HCT116 (cell line): Measurements from ENCODE around the gene RFWD3. TPM values are rescaled to one million over a fixed set of nuclear protein-coding genes. Genes with fewer than 3 reads are reported as not detected.

Experiments used
- ATAC-seq: fragments of 200-7000 bp; cut with Tn5 transposase; 2 replicates; pipeline ENCODE4 v1.9.1; 2020; ENCODE audit warnings: mild to moderate bottlenecking, moderate library complexity
- BruUV-seq: library from RNA; stranded (reverse); fragments of 400-500 nt; replicated peaks from 2 replicates; lab custom pipeline; 2021; lab: Mats Ljungman, UMichigan
- CTCF ChIA-PET: fragments of 300-600 bp; sonication (Branson Sonifier 250); formaldehyde crosslinking; loops from one replicate; lab custom pipeline; 2021; ENCODE audit warnings: antibody characterized with exemption; lab: Charles Lee
- POLR2A ChIA-PET: fragments of 300-600, 350-600 bp; sonication (Branson Sonifier 250); formaldehyde crosslinking; loops from one replicate; lab custom pipeline; 2021; ENCODE audit warnings: antibody characterized with exemption; lab: Charles Lee
- RAD21 ChIA-PET, 2 experiments: fragments of 300-600 bp; sonication (Branson Sonifier 250); formaldehyde crosslinking; loops; one replicate each; lab custom pipeline; 2023; ENCODE audit warnings: low total read pairs in 2 of 2; ENCODE audit not compliant: uncharacterized antibody in 2 of 2, unreplicated experiment in 2 of 2, low non-redundant PET in 1 of 2; lab: Charles Lee
- DNase-seq: peaks from one replicate; pipeline ENCODE4 v3.0.0-alpha.2; 2010; ENCODE audit warnings: low read depth, low spot score
- H2AFZ ChIP-seq: fragments of 200-600 bp; shearing (Covaris generic), sonication (generic); 2 replicates; pipeline ENCODE4 v1.6.1; 2017; ENCODE audit warnings: low read depth, mixed run types, mixed read lengths, antibody characterized with exemption, low read length; ENCODE audit not compliant: poor library complexity, severe bottlenecking
- H3K27ac ChIP-seq: 2 replicates; pipeline ENCODE4 v1.5.1; 2012; ENCODE audit warnings: low read depth, low read length
- H3K27me3 ChIP-seq: fragments of 200-600 bp; sonication (generic); 2 replicates; pipeline ENCODE4 v1.6.1; 2016; ENCODE audit warnings: mixed run types, low read length, mixed read lengths; ENCODE audit not compliant: insufficient read depth
- H3K36me3 ChIP-seq, 2 experiments: fragments of 200-500 bp in 1 of 2; fragments of 200-600 bp in 1 of 2; sonication (Bioruptor generic) in 1 of 2; sonication (generic) in 1 of 2; 2 replicates each; pipeline versions ENCODE4 v1.5.1 to v1.6.1; 2014 to 2016; ENCODE audit warnings: low read length in 2 of 2, inconsistent platforms in 1 of 2, mixed read lengths in 1 of 2, mixed run types in 1 of 2; ENCODE audit not compliant: insufficient read depth in 2 of 2, control insufficient read depth in 1 of 2
- H3K4me1 ChIP-seq, 2 experiments: fragments of 200-600 bp in 1 of 2; sonication (generic) in 1 of 2; 2 replicates each; pipeline versions ENCODE4 v1.5.1 to v1.6.1; 2012 to 2017; ENCODE audit warnings: low read length in 2 of 2, inconsistent platforms in 1 of 2, mild to moderate bottlenecking in 1 of 2, mixed read lengths in 1 of 2, mixed run types in 1 of 2, moderate library complexity in 1 of 2; ENCODE audit not compliant: insufficient read depth in 2 of 2, control insufficient read depth in 1 of 2
- H3K4me2 ChIP-seq: fragments of 200-600 bp; sonication (generic); 2 replicates; pipeline ENCODE4 v1.6.1; 2017; ENCODE audit warnings: mixed run types, low read length, mixed read lengths
- H3K4me3 ChIP-seq, 2 experiments: fragments of 200-600 bp in 1 of 2; sonication (generic) in 1 of 2; replicated peaks in 1 of 2; 2 replicates each; pipeline ENCODE4 v1.5.1; 2011 to 2016; ENCODE audit warnings: low read length in 2 of 2, control low read depth in 1 of 2, low read depth in 1 of 2, mild to moderate bottlenecking in 1 of 2, mixed read lengths in 1 of 2, mixed run types in 1 of 2
- H3K79me2 ChIP-seq: fragments of 200-600 bp; sonication (generic); 2 replicates; pipeline ENCODE4 v1.6.1; 2017; ENCODE audit warnings: mild to moderate bottlenecking, mixed run types, low read length, moderate library complexity, mixed read lengths; ENCODE audit not compliant: insufficient read depth
- H3K9ac ChIP-seq: fragments of 200-600 bp; sonication (generic); 2 replicates; pipeline ENCODE4 v1.6.1; 2016; ENCODE audit warnings: low read length, mixed read lengths
- H3K9me2 ChIP-seq: fragments of 200-600 bp; sonication (generic), shearing (Covaris generic); 2 replicates; pipeline ENCODE4 v1.6.1; 2017; ENCODE audit warnings: mixed run types, mild to moderate bottlenecking, moderate library complexity; ENCODE audit not compliant: insufficient read depth
- H3K9me3 ChIP-seq, 2 experiments: fragments of 200-500 bp in 1 of 2; fragments of 200-600 bp in 1 of 2; sonication (Bioruptor generic) in 1 of 2; sonication (generic) in 1 of 2; 2 replicates each; pipeline ENCODE4 v1.6.1; 2014 to 2017; ENCODE audit warnings: low read length in 2 of 2, mixed read lengths in 2 of 2, inconsistent platforms in 1 of 2, low read depth in 1 of 2, mild to moderate bottlenecking in 1 of 2, mixed run types in 1 of 2, moderate library complexity in 1 of 2; ENCODE audit not compliant: control insufficient read depth in 1 of 2, insufficient read depth in 1 of 2
- H4K20me1 ChIP-seq: fragments of 200-600 bp; sonication (generic), shearing (Covaris generic); 2 replicates; pipeline ENCODE4 v1.6.1; 2017; ENCODE audit warnings: mixed run types, mild to moderate bottlenecking, moderate library complexity; ENCODE audit not compliant: insufficient read depth
- ATF3 ChIP-seq: IDR thresholded peaks from 2 replicates; pipeline ENCODE4 v1.6.1; 2012
- CEBPB ChIP-seq: IDR thresholded peaks from 2 replicates; pipeline ENCODE4 v1.6.1; 2012; ENCODE audit warnings: low read depth
- ELF1 ChIP-seq: IDR thresholded peaks from 2 replicates; pipeline ENCODE4 v1.6.1; 2012; ENCODE audit warnings: low read depth, borderline replicate concordance
- FOSL1 ChIP-seq: IDR thresholded peaks from 2 replicates; pipeline ENCODE4 v1.6.1; 2012; ENCODE audit warnings: low read depth
- JUND ChIP-seq: IDR thresholded peaks from 2 replicates; pipeline ENCODE4 v1.6.1; 2012
- POLR2A ChIP-seq: IDR thresholded peaks from 2 replicates; pipeline ENCODE4 v1.7.0; 2011; ENCODE audit warnings: borderline replicate concordance; ENCODE audit not compliant: insufficient read depth, insufficient read length; ENCODE audit errors: extremely low read depth
- POLR2AphosphoS5 ChIP-seq: IDR thresholded peaks from 2 replicates; pipeline ENCODE4 v1.6.1; 2011; ENCODE audit warnings: mild to moderate bottlenecking, low read depth, low read length, moderate library complexity
- RAD21 ChIP-seq: IDR thresholded peaks from 2 replicates; pipeline ENCODE4 v1.6.1; 2012; ENCODE audit warnings: low read depth, mild to moderate bottlenecking
- ZBTB33 ChIP-seq: IDR thresholded peaks from 2 replicates; pipeline ENCODE4 v1.6.1; 2011; ENCODE audit warnings: mild to moderate bottlenecking, low read length, moderate library complexity; ENCODE audit not compliant: insufficient replicate concordance; ENCODE audit errors: extremely low read depth
- ZFX ChIP-seq: fragments of 450-650 bp; IDR thresholded peaks from 2 replicates; pipeline ENCODE4 v1.6.1; 2017
- ZNF274 ChIP-seq: fragments of 200-500 bp; sonication (Bioruptor generic); IDR thresholded peaks from 2 replicates; pipeline ENCODE4 v1.6.1; 2014; ENCODE audit warnings: mild to moderate bottlenecking, low read depth, low read length, inconsistent platforms
- intact Hi-C: fragments of 100-400 bp; cut with micrococcal nuclease; formaldehyde crosslinking; loops from 2 replicates; pipeline ENCODE4 v1.10.0; 2022
- total RNA-seq: library from RNA; stranded (reverse); gene quantifications from one replicate; pipeline ENCODE4 v1.2.1, GENCODE V29; 2021; ENCODE audit not compliant: unreplicated experiment
- TF ChIP-seq, protein P1 (sequence below): IDR thresholded peaks from 2 replicates; pipeline ENCODE4 v1.6.1; 2012

Gene RFWD3
- total RNA-seq, 1 experiment from 2014 or later: 83.6 TPM

GRCh38 chr16:74691093-74691855 is 24.6 kb upstream of the RFWD3 start:
- intact Hi-C loops: no loop called here
- Histone ChIP-seq H3K27me3 (no peaks in the 10 kb centered on the region), H4K20me1 (no peaks in the 10 kb centered on the region), H3K36me3 (peaks cover 0 to 13% of the 10 kb centered on the region in 2 experiments; a peak in 2 of 4 replicates), H3K4me1 (peaks cover 2 to 7% of the 10 kb centered on the region in 2 experiments; a peak in 2 of 4 replicates), H3K9me3 (no peaks in the 10 kb centered on the region), H3K4me2 (no peak overlapping the region), H3K9me2 (no peaks in the 10 kb centered on the region), H3K79me2 (no peaks in the 10 kb centered on the region; the same call in 1 of the 2 replicates), H2AFZ (no peak overlapping the region), H3K4me3 (no peak overlapping the region), H3K9ac (no peak overlapping the region), H3K27ac (no peak overlapping the region)
- ChIA-PET RAD21 (interaction anchor here in 1 of 2 experiments (0.6 kb wide), 1 partner anchor 32 kb away, joined by 4 read pairs; no protein-coding TSS in a partner anchor), POLR2A (no interaction called here), CTCF (no interaction called here)
- DNase-seq (no peak), ATAC-seq (no peak)
- TF ChIP-seq, protein P1, sequence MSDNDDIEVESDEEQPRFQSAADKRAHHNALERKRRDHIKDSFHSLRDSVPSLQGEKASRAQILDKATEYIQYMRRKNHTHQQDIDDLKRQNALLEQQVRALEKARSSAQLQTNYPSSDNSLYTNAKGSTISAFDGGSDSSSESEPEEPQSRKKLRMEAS: no peak
- no peak for TF ChIP-seq ELF1
- no peak for TF ChIP-seq POLR2AphosphoS5
- no peak for TF ChIP-seq ATF3
- no peak for TF ChIP-seq CEBPB
- TF ChIP-seq ZFX: no peak
- TF ChIP-seq POLR2A: no peak
- TF ChIP-seq RAD21: no peak
- no peak for TF ChIP-seq ZBTB33
- TF ChIP-seq FOSL1: no peak
- TF ChIP-seq ZNF274: no peak
- no peak for TF ChIP-seq JUND
- no TSS peak for BruUV-seq
